SU-DHL-6 (cell line): ENCODE measurements around the gene SEC14L1.

Experiments
- H2AFZ ChIP-seq: fragments of 200-600 bp; sonication (generic); 2 replicates; pipeline ENCODE4 v1.6.1; 2014; ENCODE audit warnings: low read depth, mild to moderate bottlenecking, moderate library complexity, mixed read lengths, antibody characterized with exemption, low read length; ENCODE audit not compliant: severe bottlenecking
- H3F3A ChIP-seq: fragments of 200-600 bp; shearing (Covaris generic); 2 replicates; pipeline ENCODE4 v1.6.0; 2016; ENCODE audit warnings: antibody characterized with exemption, mild to moderate bottlenecking; ENCODE audit not compliant: insufficient read depth
- H3K27ac ChIP-seq: fragments of 200-600 bp; sonication (generic); 2 replicates; pipeline ENCODE4 v1.5.1; 2016; ENCODE audit warnings: low read depth, mild to moderate bottlenecking, low read length, moderate library complexity, mixed read lengths
- H3K27me3 ChIP-seq: fragments of 200-600 bp; sonication (generic), shearing (Covaris generic); 2 replicates; pipeline ENCODE4 v1.6.0; 2014; ENCODE audit warnings: mild to moderate bottlenecking, low read length
- H3K36me3 ChIP-seq: fragments of 200-600 bp; sonication (generic); 2 replicates; pipeline ENCODE4 v1.6.1; 2014; ENCODE audit warnings: mild to moderate bottlenecking, low read length, mixed read lengths
- H3K4me2 ChIP-seq: fragments of 300-600, 200-600 bp; shearing (Covaris generic), sonication (generic); 2 replicates; pipeline ENCODE4 v1.6.0; 2014; ENCODE audit warnings: low read length, low read depth, mild to moderate bottlenecking; ENCODE audit not compliant: poor library complexity, severe bottlenecking
- H3K4me3 ChIP-seq: fragments of 200-600 bp; sonication (generic); 2 replicates; pipeline ENCODE4 v1.5.1; 2014; ENCODE audit warnings: antibody characterized with exemption, low read length, mild to moderate bottlenecking, mixed read lengths; ENCODE audit not compliant: insufficient read depth, poor library complexity, severe bottlenecking
- H3K79me2 ChIP-seq: fragments of 200-600 bp; sonication (generic); 2 replicates; pipeline ENCODE4 v1.6.1; 2014; ENCODE audit warnings: mild to moderate bottlenecking, low read length, moderate library complexity; ENCODE audit not compliant: insufficient read depth
- H3K9ac ChIP-seq: fragments of 200-600 bp; sonication (generic); 2 replicates; pipeline ENCODE4 v1.7.0; 2014; ENCODE audit warnings: mild to moderate bottlenecking, low read length
- H3K9me2 ChIP-seq: fragments of 200-600 bp; sonication (generic); replicated peaks from 2 replicates; pipeline ENCODE4 v1.6.1; 2014; ENCODE audit warnings: low read length; ENCODE audit not compliant: insufficient read depth
- H3K9me3 ChIP-seq: fragments of 200-600 bp; sonication (generic); 2 replicates; pipeline ENCODE4 v1.6.1; 2014; ENCODE audit warnings: low read length, mixed read lengths; ENCODE audit not compliant: insufficient read depth
- H4K20me1 ChIP-seq: fragments of 200-600 bp; sonication (generic); 2 replicates; pipeline ENCODE4 v1.6.1; 2014; ENCODE audit warnings: low read depth, mild to moderate bottlenecking, antibody characterized with exemption, low read length, moderate library complexity, mixed read lengths
- EZH2phosphoT487 ChIP-seq: fragments of 200-600 bp; sonication (generic), shearing (Covaris generic); conservative IDR thresholded peaks from 2 replicates; pipeline ENCODE4 v1.6.1; 2018; ENCODE audit warnings: mild to moderate bottlenecking, antibody characterized with exemption, low read length, moderate library complexity, mixed read lengths
- TF ChIP-seq, protein P1 (sequence below): fragments of 200-600 bp; sonication (generic); IDR thresholded peaks from one replicate; pipeline ENCODE4 v1.5.1; 2017; ENCODE audit warnings: antibody characterized with exemption, mild to moderate bottlenecking, low read length, moderate library complexity; ENCODE audit not compliant: insufficient read depth, poor library complexity, severe bottlenecking

Gene SEC14L1

DNA sequence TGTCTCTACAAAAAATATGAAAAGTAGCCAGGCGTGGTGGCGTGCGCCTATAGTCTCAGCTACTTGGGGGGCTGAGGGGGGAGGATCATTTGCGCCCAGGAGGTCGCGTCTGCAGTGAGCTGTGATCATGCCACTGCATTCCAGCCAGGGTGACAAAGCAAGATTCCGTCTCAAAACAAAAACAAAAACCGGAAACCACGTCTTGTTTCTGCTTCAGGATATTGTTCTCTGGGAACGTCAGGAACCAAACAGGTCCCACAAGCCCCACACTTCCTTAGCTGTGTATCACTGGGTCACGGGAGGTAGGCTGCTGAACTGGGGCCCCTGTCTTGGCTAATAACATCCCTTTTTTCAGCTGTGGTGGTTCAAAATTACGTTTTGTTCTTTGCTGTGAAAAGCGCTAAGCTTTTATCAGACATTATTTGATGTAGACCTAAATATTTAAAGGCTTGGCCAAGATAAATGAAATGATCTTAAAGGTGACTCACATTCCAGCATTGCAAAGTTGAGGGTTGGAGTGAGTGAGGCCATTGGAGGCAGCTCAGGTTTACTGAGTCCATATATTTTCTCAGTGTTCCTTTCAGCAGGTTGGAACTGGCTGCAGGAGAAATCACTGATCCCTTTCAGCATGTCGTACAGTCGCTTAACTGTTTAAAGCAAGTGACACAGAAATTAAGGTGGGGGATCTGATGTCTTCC is 16.4 kb upstream of the SEC14L1 start:
- no peak overlapping the region for H2AFZ ChIP-seq

GRCh38 chr17:77125432-77125901 is 15.3 kb upstream of the SEC14L1 start:
- no peaks in the 10 kb centered on the region for H3K9me3 ChIP-seq
- H4K20me1 ChIP-seq: no peaks in the 10 kb centered on the region
- H3K9ac ChIP-seq: no peak overlapping the region
- TF ChIP-seq EZH2phosphoT487: no peak
- TF ChIP-seq, protein P1, sequence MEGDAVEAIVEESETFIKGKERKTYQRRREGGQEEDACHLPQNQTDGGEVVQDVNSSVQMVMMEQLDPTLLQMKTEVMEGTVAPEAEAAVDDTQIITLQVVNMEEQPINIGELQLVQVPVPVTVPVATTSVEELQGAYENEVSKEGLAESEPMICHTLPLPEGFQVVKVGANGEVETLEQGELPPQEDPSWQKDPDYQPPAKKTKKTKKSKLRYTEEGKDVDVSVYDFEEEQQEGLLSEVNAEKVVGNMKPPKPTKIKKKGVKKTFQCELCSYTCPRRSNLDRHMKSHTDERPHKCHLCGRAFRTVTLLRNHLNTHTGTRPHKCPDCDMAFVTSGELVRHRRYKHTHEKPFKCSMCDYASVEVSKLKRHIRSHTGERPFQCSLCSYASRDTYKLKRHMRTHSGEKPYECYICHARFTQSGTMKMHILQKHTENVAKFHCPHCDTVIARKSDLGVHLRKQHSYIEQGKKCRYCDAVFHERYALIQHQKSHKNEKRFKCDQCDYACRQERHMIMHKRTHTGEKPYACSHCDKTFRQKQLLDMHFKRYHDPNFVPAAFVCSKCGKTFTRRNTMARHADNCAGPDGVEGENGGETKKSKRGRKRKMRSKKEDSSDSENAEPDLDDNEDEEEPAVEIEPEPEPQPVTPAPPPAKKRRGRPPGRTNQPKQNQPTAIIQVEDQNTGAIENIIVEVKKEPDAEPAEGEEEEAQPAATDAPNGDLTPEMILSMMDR: no peak
- no peaks in the 10 kb centered on the region for H3F3A ChIP-seq
- H3K36me3 ChIP-seq: no peaks in the 10 kb centered on the region
- H2AFZ ChIP-seq: no peak overlapping the region
- no peaks in the 10 kb centered on the region for H3K9me2 ChIP-seq
- no peak overlapping the region for H3K27ac ChIP-seq
- no peaks in the 10 kb centered on the region for H3K79me2 ChIP-seq
- H3K4me3 ChIP-seq: no peak overlapping the region
- no peaks in the 10 kb centered on the region for H3K27me3 ChIP-seq
- H3K4me2 ChIP-seq: no peak overlapping the region

More for the DNA sequence above, 16.4 kb upstream of the SEC14L1 start:
- H3K9ac ChIP-seq: no peak overlapping the region
- H3K9me3 ChIP-seq: no peaks in the 10 kb centered on the region
- no peak for TF ChIP-seq EZH2phosphoT487
- TF ChIP-seq, protein P1: no peak
- H3F3A ChIP-seq: no peaks in the 10 kb centered on the region
- H3K4me2 ChIP-seq: no peak overlapping the region
- H3K27ac ChIP-seq: no peak overlapping the region
- H3K36me3 ChIP-seq: no peaks in the 10 kb centered on the region
- no peaks in the 10 kb centered on the region for H3K9me2 ChIP-seq
- H3K79me2 ChIP-seq: no peaks in the 10 kb centered on the region
- H4K20me1 ChIP-seq: no peaks in the 10 kb centered on the region
- H3K4me3 ChIP-seq: no peak overlapping the region
- no peaks in the 10 kb centered on the region for H3K27me3 ChIP-seq

DNA sequence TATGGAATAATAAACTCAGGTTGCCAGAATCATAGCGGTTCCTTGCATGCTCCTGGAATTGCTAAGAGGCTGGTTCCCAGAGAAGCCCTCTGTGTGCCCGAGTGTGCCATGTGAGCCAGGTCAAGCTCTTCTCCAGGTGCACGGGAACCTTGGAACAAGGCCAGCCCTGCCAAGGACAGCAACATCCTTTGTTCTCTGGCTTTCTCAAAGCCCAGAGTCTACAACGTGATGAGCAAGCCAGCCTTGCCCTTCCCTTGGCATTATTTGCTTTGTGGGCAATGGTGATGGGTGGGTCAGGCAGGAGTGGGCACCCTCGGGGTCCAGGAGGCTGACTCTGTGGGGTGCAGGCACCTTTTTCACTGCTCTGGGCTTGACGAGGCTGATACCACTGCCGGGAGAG is 14.2 kb upstream of the SEC14L1 start:
- Histone ChIP-seq H3K27ac (no peak overlapping the region), H3K4me2 (no peak overlapping the region)

More for the DNA sequence above, 14.2 kb upstream of the SEC14L1 start:
- Histone ChIP-seq H3K9me3 (no peaks in the 10 kb centered on the region), H4K20me1 (no peaks in the 10 kb centered on the region), H3K9ac (no peak overlapping the region), H3F3A (no peaks in the 10 kb centered on the region), H3K4me3 (no peak overlapping the region), H3K27me3 (no peaks in the 10 kb centered on the region), H3K36me3 (no peaks in the 10 kb centered on the region), H3K9me2 (no peaks in the 10 kb centered on the region), H3K79me2 (no peaks in the 10 kb centered on the region), H2AFZ (no peak overlapping the region)
- TF ChIP-seq EZH2phosphoT487: no peak
- TF ChIP-seq, protein P1: no peak
